HepG2 (cell line): ENCODE results near the gene TUBB. TPM values are rescaled to one million over a fixed set of nuclear protein-coding genes. Genes with fewer than 3 reads are reported as not detected.

Experiments used
- AGO2 ChIP-seq: fragments of 200-400 bp; formaldehyde crosslinking; optimal IDR thresholded peaks from 2 replicates; pipeline ENCODE3; 2017; ENCODE audit warnings: mild to moderate bottlenecking, low read depth, low read length, moderate library complexity
- ELF3 ChIP-seq: IDR thresholded peaks from 2 replicates; pipeline ENCODE4 v1.6.1; 2016; ENCODE audit warnings: missing genetic modification reagents, missing compliant biosample characterization
- FOSL1 ChIP-seq: sonication (generic); formaldehyde crosslinking; IDR thresholded peaks from 2 replicates; pipeline ENCODE4 v1.9.0; 2021; ENCODE audit warnings: missing genetic modification reagents, borderline replicate concordance
- GTF2F1 ChIP-seq: fragments of 150-350 bp; IDR thresholded peaks from 2 replicates; pipeline ENCODE4 v1.6.1; 2014; ENCODE audit warnings: low read length
- KDM3A ChIP-seq: IDR thresholded peaks from 2 replicates; pipeline ENCODE4 v1.6.1; 2018; ENCODE audit warnings: low read depth, missing compliant biosample characterization
- NCOR1 ChIP-seq: fragments of 200-600 bp; sonication (generic); IDR thresholded peaks from 2 replicates; pipeline ENCODE4 v1.7.0; 2017; ENCODE audit warnings: antibody characterized with exemption, low read length, borderline replicate concordance
- NFIB ChIP-seq: sonication (generic); formaldehyde crosslinking; IDR thresholded peaks from 2 replicates; pipeline ENCODE4 v1.9.0; 2021; ENCODE audit warnings: missing genetic modification reagents, mild to moderate bottlenecking, borderline replicate concordance
- SUZ12 ChIP-seq: fragments of 150-350 bp; IDR thresholded peaks from 2 replicates; pipeline ENCODE4 v1.6.1; 2014; ENCODE audit warnings: low read depth, low read length
- ZMYM2 ChIP-seq: sonication (generic); formaldehyde crosslinking; IDR thresholded peaks from 2 replicates; pipeline ENCODE4 v1.8.0; 2022; ENCODE audit warnings: mild to moderate bottlenecking, missing genetic modification reagents
- ZNF407 ChIP-seq: sonication (generic); formaldehyde crosslinking; IDR thresholded peaks from one replicate; pipeline ENCODE4 v1.5.1; 2020; ENCODE audit warnings: mild to moderate bottlenecking, missing genetic modification reagents; ENCODE audit errors: not compliant biosample characterization
- ZNF556 ChIP-seq: sonication (generic); formaldehyde crosslinking; IDR thresholded peaks from 2 replicates; pipeline ENCODE4 v1.4.0; 2020; ENCODE audit warnings: mild to moderate bottlenecking, missing genetic modification reagents, borderline replicate concordance
- ZNF562 ChIP-seq: sonication (generic); formaldehyde crosslinking; IDR thresholded peaks from 2 replicates; pipeline ENCODE4 v1.8.0; 2022; ENCODE audit warnings: missing genetic modification reagents, borderline replicate concordance
- ZNF564 ChIP-seq: sonication (generic); formaldehyde crosslinking; IDR thresholded peaks from 2 replicates; pipeline ENCODE4 v1.8.1; 2023; ENCODE audit warnings: mild to moderate bottlenecking, missing genetic modification reagents
- ZNF709 ChIP-seq: sonication (generic); formaldehyde crosslinking; IDR thresholded peaks from 2 replicates; pipeline ENCODE4 v1.5.0; 2020; ENCODE audit warnings: mild to moderate bottlenecking, missing genetic modification reagents
- ZNF776 ChIP-seq: sonication (generic); formaldehyde crosslinking; IDR thresholded peaks from 2 replicates; pipeline ENCODE4 v1.4.0; 2020; ENCODE audit warnings: mild to moderate bottlenecking, missing genetic modification reagents
- polyA plus RNA-seq, 8 experiments: library from polyadenylated mRNA; depleted of rRNA in 3 of 8; stranded (reverse) in 7 of 8; unstranded in 1 of 8; fragments of >200 nt; fragmentation: Illumina TruSeq in 4 of 8; extraction: Trizol in 4 of 8; gene quantifications; 2 replicates each; pipeline versions ENCODE4 v1.2.1 to v1.2.3, GENCODE V29; 2011 to 2016; ENCODE audit warnings: low read depth in 4 of 8, missing spikeins in 1 of 8, mixed read lengths in 1 of 8; ENCODE audit not compliant: insufficient read depth in 1 of 8
- total RNA-seq, 5 experiments: library from RNA; depleted of rRNA; stranded (reverse); fragments of >200 nt; fragmentation: Illumina TruSeq; extraction: Trizol; gene quantifications; 2 replicates each; pipeline ENCODE4 v1.2.3, GENCODE V29; 2016; ENCODE audit warnings: low read depth in 1 of 5
- TF ChIP-seq, protein P1 (sequence below): sonication (generic); formaldehyde crosslinking; IDR thresholded peaks from 2 replicates; pipeline ENCODE4 v1.5.0; 2020; ENCODE audit warnings: missing genetic modification reagents, mild to moderate bottlenecking, borderline replicate concordance
- TF ChIP-seq, protein P2 (sequence below): sonication (generic); formaldehyde crosslinking; IDR thresholded peaks from 2 replicates; pipeline ENCODE4 v1.8.1; 2023; ENCODE audit warnings: mild to moderate bottlenecking, moderate library complexity, missing genetic modification reagents
- TF ChIP-seq, protein P3 (sequence below): sonication (generic); formaldehyde crosslinking; IDR thresholded peaks from 2 replicates; pipeline ENCODE4 v1.8.1; 2023; ENCODE audit warnings: mild to moderate bottlenecking, inconsistent platforms, moderate library complexity, missing genetic modification reagents, borderline replicate concordance

The TUBB gene
- total and polyA plus RNA-seq, 2 of the 13 experiments (the other 11 are each of a cell fraction or from before 2014, with no cell fraction given) = 911 to 1,163 TPM

- no peak for TF ChIP-seq GTF2F1
- peak; percentile 78 for TF ChIP-seq ZNF776
- no peak for TF ChIP-seq ZNF562 (CRISPR knock-in tag)
- TF ChIP-seq, protein P1, sequence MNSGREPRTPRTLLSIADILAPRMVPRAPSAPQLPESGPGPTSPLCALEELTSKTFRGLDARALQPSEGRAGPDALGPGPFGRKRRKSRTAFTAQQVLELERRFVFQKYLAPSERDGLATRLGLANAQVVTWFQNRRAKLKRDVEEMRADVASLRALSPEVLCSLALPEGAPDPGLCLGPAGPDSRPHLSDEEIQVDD = no peak
- TF ChIP-seq ZNF407 (CRISPR knock-in tag) = peak; percentile 36
- TF ChIP-seq NFIB (CRISPR knock-in tag) = no peak
- TF ChIP-seq ZNF709 = no peak
- no peak for TF ChIP-seq ELF3
- no peak for TF ChIP-seq SUZ12
- TF ChIP-seq, protein P2, sequence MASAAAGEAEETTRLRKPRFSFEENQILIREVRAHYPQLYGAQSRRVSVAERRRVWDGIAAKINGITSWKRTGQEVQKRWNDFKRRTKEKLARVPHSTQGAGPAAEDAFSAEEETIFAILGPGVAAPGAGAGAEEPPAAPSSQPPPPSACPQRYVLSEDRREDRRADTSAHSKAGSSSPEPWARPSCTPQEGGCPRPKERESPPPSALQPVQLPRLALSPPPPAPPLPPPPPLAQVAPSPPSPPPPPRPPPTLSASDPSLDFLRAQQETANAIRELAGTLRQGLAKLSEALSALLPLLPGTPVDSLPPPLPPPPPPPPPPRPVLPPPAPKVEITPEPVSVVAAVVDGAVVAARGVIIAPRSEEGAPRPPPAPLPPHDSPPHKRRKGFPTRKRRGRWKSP (CRISPR knock-in tag) = 0 out of 2 replicates have a peak, but pooled peaks have one; percentile 27
- TF ChIP-seq ZMYM2 = 0 out of 2 replicates have a peak, but pooled peaks have one; percentile 51
- no peak; the same call in 1 of the 2 replicates for TF ChIP-seq FOSL1 (CRISPR knock-in tag)
- TF ChIP-seq KDM3A = no peak
- peak; percentile 83 for TF ChIP-seq AGO2
- TF ChIP-seq ZNF556 (CRISPR knock-in tag) = peak; percentile 68; the same call in 1 of the 2 replicates
- TF ChIP-seq ZNF564 (CRISPR knock-in tag) = no peak
- TF ChIP-seq, protein P3, sequence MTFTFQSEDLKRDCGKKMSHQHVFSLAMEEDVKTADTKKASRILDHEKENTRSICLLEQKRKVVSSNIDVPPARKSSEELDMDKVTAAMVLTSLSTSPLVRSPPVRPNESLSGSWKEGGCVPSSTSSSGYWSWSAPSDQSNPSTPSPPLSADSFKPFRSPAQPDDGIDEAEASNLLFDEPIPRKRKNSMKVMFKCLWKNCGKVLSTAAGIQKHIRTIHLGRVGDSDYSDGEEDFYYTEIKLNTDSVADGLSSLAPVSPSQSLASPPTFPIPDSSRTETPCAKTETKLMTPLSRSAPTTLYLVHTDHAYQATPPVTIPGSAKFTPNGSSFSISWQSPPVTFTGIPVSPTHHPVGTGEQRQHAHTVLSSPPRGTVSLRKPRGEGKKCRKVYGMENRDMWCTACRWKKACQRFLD (CRISPR knock-in tag) = no peak
- TF ChIP-seq NCOR1 = no peak
Observed at GRCh38 chr6:30686908-30687658, 33.1 kb upstream of the TUBB start (continued).
